ENCODE results near the gene THAP9.

GRCh38 chr4:82901183-82901718, 716 bp downstream of the THAP9 start:
- TF ChIP-seq POLR2A (IDR thresholded peaks at IDR 0.05) (no peak), CTCF (IDR thresholded peaks at IDR 0.05) (no peak)
